Caki2 (cell line): Measurements from ENCODE around the gene VDAC2. TPM values are rescaled to one million over a fixed set of nuclear protein-coding genes. Genes with fewer than 3 reads are reported as not detected.

Experiments
- DNase-seq: peaks from one replicate; pipeline ENCODE4 v3.0.0-alpha.2; 2015; ENCODE audit warnings: low read depth
- in situ Hi-C: cut with HindIII; loops from 2 replicates; pipeline ENCODE4 v1.10.0; 2016; ENCODE audit warnings: low sequenced_read_pairs, low pct_unique_long_range_greater_than_20kb, mixed read lengths
- total RNA-seq: library from RNA; depleted of rRNA; stranded (reverse); fragments of >200 nt; shearing (Covaris generic); gene quantifications from 2 replicates; pipeline ENCODE4 v1.2.3, GENCODE V29; 2014; ENCODE audit warnings: low replicate concordance

The VDAC2 gene
- total RNA-seq, 1 experiment from 2014 or later: 252 TPM

DNA sequence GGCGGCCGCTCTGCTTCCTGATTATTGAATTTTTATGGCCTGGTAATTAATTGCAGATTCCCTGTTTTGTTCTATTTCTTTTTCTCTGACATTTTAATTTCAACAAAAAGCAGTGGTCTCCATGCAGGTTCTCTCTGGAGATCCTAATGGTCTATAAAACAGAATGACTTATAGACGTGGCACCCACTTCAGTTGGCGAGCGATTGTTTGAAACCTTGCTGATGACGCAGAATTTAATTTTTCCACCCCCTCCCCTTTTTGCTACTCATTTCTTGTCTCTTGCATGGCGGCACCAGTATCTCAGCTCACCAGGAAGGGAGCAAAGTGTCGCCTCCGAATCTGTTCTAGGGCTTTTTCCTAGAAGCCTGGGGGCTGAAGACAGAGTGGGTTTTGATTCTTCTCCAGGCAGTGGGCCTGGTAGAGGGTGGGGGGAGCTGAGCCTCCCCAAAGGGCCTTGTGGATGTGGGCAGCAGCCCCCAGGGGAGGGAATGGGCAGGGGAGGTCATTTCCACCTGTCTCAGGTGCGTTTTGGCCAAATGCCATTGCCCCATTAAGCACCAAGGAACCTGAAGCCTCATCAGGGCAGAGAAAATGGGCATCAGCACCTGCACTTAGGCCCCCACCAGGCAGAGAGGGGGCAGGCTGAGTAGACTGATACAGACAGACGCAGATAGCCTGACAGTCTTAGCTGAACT, 28.6 kb downstream of the VDAC2 start:
- DNase-seq: no peak

GRCh38 chr10:75240329-75241076, 29.9 kb downstream of the VDAC2 start:
- in situ Hi-C loops: no loop called here
- DNase-seq: no peak

More for the DNA sequence above, 28.6 kb downstream of the VDAC2 start:
- in situ Hi-C loops: no loop called here

- DNase-seq: no peak
- in situ Hi-C loops: no loop called here
Measured at GRCh38 chr10:75243426-75243825, 32.8 kb downstream of the VDAC2 start.

GRCh38 chr10:75244487-75245353, 34.1 kb downstream of the VDAC2 start:
- in situ Hi-C loops: no loop called here
- no peak for DNase-seq

GRCh38 chr10:75245354-75246250, 35.0 kb downstream of the VDAC2 start:
- no peak for DNase-seq
- in situ Hi-C loops: no loop called here

- DNase-seq: no peak
- in situ Hi-C loops: no loop called here
Measured at GRCh38 chr10:75246506-75246905, 35.9 kb downstream of the VDAC2 start.

GRCh38 chr10:75247797-75248196, 37.2 kb downstream of the VDAC2 start:
- in situ Hi-C loops: no loop called here
- DNase-seq: no peak

GRCh38 chr10:75250934-75251333, 40.3 kb downstream of the VDAC2 start:
- DNase-seq: no peak
- in situ Hi-C loops: no loop called here

DNA sequence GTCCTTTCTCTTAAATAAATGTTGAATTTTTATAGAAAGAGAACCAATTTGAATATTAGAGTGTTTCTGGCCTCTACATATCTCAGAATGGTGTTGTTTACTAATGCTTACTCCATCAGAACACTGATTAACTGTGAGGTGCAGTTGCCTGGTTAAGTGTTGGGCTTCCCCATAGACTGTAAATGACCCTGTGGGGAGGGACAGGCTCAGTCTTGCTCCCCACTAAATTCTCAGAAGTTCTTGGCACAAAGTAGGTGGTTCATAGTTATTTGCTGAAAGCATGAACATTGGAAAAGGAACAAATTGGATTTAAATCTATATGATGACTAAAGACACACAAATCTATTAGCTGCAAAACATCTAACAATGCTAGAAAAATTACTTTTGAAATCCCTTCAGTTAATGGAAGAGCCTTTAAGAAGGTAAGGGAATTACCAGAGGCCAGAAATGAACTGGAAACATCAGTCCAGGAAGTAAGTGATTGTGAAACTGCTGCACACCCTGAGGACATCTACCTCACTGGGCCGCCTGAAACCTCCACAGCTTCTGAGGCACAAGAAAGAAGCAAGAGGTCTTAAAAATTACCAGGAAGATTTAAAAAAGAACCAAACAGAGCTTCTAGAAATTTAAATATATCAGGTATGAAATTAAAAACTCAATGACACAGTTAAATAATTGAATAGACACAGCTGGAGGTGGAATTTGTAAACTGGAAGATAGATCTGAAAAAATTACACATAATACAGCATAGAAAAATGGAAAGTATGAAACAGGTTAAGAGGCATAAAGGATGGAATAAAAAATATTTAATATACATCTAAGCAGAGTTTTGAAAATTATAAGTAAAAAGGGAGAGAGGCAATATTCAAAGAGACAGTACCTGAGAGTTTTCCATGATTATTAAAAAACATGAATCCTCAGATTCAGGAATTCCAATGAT, 43.0 kb downstream of the VDAC2 start:
- no peak for DNase-seq
- in situ Hi-C loops: no loop called here

- in situ Hi-C loops: no loop called here
- DNase-seq: no peak
Measured at GRCh38 chr10:75254739-75255138, 44.1 kb downstream of the VDAC2 start.

GRCh38 chr10:75260990-75261389, 50.4 kb downstream of the VDAC2 start:
- in situ Hi-C loops: no loop called here
- DNase-seq: no peak

GRCh38 chr10:75261813-75262705, 51.5 kb downstream of the VDAC2 start:
- no peak for DNase-seq
- in situ Hi-C loops: no loop called here

DNA sequence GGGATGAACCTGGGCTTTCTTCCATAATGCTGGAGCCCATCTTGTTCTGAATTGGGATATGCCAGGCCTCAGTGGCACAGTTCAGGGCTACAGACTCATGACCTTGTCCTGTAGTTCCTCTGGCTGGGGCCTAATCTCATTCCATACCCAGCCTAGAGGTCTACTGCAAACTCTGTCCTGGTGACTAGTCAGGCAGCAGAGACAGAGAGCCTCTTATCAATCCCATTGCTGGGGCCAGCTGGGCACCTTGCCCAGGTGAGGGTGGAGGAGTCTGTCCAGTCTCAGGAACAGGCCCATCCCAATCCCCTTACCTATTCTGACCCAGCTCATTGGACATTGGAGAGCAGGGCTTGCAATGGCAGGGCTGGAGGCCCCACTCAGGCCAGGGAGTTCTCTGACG, 53.2 kb downstream of the VDAC2 start:
- no peak for DNase-seq
- in situ Hi-C loops: no loop called here

DNA sequence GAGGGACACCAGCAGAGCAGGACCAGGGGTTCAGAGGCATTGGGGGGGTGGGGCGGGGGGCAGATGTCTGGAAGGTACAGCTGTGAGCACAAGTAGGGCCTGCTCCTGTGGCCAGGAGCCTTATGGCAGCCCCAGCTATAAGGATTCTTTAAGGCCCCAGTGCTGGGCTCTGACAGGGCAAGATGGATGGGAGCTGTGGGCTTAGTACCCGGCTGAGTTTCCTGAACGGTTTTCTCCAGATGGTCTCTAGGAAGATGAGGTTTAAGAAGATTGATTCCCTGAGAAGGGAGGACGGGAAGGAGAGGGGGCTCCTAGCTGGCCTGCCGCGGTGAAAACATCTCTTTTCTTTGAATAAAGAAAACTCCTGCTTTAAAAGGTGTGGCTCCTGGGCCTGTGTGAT, 55.3 kb downstream of the VDAC2 start:
- in situ Hi-C loops: no loop called here
- no peak for DNase-seq

GRCh38 chr10:75266945-75267344, 56.3 kb downstream of the VDAC2 start:
- no peak for DNase-seq

GRCh38 chr10:75269605-75270004, 59.0 kb downstream of the VDAC2 start:
- DNase-seq: no peak
- in situ Hi-C loops: no loop called here

More at GRCh38 chr10:75266945-75267344, 56.3 kb downstream of the VDAC2 start:
- in situ Hi-C loops: no loop called here
